GM12892 (cell line): ENCODE data around the gene TRIM17.
A peak's percentile ranks its signal among the peaks of the same experiment; 100 is the strongest.
"Not testable (repeated sequence)": the region's sequence is repeated elsewhere in the genome, so short reads cannot be mapped to it uniquely, and the experiment has no call there.

ENCODE experiments used
- DNase-seq: peaks from one replicate; pipeline ENCODE4 v3.0.0; 2011; ENCODE audit not compliant: insufficient read length
- FAIRE-seq: peaks from 2 replicates; lab custom pipeline; 2011; peaks lifted over from hg19 to GRCh38; lab: Jason Lieb, UNC
- POLR2A ChIP-seq: IDR thresholded peaks from 2 replicates; pipeline ENCODE4 v1.6.1; 2011; ENCODE audit warnings: low read depth, low read length, control low read depth
- POLR2AphosphoS5 ChIP-seq: IDR thresholded peaks from 2 replicates; pipeline ENCODE4 v1.6.1; 2011; ENCODE audit warnings: low read depth, low read length, control low read depth
- TAF1 ChIP-seq: IDR thresholded peaks from 2 replicates; pipeline ENCODE4 v1.6.1; 2011; ENCODE audit warnings: low read depth, mild to moderate bottlenecking, control low read depth, low read length, borderline replicate concordance

The TRIM17 gene

DNA sequence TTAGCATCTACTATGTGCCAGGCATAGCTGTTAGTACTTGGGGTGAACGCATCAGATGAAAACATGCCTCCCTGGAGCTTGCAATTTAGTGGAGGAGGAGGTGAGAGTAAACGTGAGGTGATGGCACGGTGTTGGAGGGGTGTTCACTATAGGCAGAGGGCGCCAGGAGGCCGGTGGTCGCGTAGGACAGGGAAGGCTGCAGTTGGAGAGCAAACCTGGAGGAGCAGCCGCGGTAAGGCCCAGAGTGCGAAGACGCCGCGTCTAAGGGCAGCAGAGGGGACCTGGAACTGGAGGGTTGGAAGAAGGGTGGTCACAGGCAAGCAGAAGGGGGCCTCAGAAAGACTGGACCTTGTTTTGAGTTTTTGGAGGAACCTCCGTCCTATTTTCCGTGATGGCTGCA, 30.2 kb upstream of the TRIM17 start:
- DNase-seq, result no peak
- no peak for FAIRE-seq
- TF ChIP-seq POLR2AphosphoS5 (no peak), POLR2A (no peak), TAF1 (no peak)

DNA sequence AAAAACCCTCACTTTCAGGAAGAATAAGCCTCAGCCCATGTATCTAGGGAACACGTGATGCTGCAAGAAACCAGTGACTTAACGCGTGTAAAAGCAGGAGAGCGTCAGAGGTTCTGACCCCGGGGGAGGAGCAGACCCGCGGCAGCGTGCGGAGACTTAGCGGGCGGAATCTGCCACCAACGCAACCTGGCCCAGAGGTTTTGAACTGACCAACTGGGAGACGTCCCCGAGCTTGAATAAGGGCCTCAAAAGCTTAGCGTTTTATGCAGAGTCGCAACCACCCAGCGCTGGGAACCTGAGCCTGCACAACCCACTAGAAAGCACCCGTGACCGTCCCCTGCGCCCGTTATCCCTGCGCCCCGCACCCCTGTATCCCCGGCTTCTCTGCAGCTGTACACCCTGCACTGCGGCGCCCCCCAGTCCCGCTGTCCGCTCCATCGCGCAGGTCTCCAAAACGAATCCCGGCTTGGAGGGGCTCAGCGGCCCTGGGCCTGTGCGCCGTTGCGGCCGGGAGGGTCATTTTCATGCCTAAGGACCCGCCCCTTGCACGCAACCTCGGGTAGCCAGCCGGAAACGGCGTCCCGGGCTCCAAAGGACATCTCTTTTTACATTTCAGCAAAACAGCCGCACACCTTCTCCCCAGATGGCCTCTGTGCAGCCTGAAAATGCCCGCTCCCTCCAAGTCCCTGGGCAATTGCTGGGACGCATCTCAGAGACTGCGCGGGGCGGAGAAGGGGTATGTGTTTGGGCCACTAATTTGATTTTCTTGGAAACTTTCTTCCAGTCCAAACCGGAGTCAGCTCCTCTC, 29.4 kb upstream of the TRIM17 start:
- DNase-seq (peak; percentile 58), FAIRE-seq (no peak)
- TF ChIP-seq POLR2AphosphoS5 (no peak), TAF1 (no peak), POLR2A (no peak)

DNA sequence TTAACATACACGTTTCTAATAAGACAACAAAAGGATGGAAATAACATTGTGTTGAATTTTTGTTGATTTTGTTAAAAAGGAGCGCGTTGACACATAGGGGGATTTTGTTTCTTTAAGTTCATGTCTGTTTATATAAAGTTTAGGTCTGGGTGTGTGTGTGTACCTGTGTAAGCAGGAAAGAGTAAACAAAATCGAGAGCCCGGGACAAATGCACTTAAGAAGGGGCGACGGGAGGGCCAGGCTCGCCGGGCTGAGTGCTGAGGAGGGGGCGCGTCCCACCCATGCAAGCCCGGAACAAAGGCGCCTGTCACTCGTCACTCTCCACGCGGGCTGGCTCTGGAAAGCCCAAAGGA, 28.8 kb upstream of the TRIM17 start:
- FAIRE-seq (no peak), DNase-seq (no peak)
- TF ChIP-seq TAF1, result no peak
- TF ChIP-seq POLR2AphosphoS5, result no peak
- TF ChIP-seq POLR2A, result no peak

DNA sequence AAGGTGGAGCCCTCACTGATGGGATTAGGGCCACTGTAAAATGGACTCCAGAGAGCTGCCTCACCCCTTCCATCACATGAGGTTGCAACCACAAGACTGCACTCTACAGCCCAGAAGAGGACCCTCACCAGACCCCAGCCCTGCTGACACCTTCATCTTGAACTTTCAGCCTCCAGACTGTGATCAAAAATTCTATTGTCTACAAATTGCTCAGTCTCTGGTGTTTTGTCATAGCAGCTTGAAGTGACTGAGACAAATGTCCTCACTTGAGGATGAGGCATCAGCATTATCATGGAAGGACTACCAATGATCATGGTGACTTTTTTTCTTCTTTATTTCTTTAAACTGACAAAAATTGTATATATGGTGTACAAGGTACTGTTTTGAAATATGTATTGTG, 26.7 kb upstream of the TRIM17 start:
- no peak for TF ChIP-seq POLR2AphosphoS5
- no peak for TF ChIP-seq POLR2A
- no peak for TF ChIP-seq TAF1
- DNase-seq (no peak), FAIRE-seq (no peak)

DNA sequence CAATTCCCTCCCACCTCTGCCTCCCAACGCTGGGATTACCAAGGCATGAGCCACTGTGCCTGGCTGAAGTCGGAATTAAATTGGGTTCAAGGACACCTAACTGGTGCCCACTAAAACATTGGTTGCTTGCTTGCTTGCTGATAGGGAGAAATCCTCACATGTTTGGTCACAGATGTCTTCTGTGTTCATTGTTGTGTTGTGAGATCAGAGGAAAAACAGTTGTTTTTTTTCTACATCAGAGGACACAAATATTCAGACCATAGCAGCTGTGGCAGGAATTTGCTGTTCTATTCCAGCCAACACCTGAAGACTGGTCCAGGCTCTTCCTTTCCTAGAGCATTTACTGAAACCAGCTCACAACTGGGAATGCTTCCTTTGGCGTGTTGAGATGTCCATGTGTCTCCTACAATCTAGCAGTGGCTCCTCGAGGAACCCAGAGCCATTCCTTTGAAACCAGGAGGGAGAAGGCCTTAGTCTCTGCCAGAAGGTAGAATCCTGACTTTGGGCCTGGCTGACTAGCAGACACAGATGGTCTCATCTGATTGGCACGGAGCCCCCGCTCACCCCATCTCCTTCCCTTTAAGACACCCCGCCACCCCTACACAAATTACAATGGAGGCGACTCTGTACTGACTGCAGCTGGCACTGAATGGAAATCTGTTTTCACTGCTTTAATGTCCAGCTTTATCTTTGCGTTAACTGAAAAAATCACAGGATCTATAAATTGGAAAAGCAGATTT, 24.3 kb upstream of the TRIM17 start:
- TF ChIP-seq TAF1 (no peak), POLR2AphosphoS5 (no peak), POLR2A (no peak)
- DNase-seq, result no peak
- no peak for FAIRE-seq

DNA sequence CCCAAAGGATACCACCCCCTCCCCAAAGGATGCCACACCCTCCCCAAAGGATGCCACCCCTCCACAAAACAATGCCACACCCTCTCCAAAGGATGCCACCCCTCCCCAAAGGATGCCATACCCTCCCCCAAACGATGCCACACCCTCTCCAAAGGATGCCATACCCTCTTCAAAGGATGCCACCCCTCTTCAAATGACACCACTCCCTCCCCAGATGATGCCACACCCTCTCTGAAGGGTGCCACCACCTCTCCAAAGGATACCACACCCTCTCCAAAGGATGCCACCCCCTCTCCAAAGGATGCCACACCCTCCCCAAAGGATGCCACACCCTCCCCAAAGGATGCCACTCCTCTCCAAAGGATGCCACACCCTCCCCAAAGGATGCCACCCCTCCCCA, 21.6 kb upstream of the TRIM17 start:
- no peak for TF ChIP-seq POLR2A
- no peak for TF ChIP-seq POLR2AphosphoS5
- no peak for TF ChIP-seq TAF1
- DNase-seq, result no peak
- no peak for FAIRE-seq

DNA sequence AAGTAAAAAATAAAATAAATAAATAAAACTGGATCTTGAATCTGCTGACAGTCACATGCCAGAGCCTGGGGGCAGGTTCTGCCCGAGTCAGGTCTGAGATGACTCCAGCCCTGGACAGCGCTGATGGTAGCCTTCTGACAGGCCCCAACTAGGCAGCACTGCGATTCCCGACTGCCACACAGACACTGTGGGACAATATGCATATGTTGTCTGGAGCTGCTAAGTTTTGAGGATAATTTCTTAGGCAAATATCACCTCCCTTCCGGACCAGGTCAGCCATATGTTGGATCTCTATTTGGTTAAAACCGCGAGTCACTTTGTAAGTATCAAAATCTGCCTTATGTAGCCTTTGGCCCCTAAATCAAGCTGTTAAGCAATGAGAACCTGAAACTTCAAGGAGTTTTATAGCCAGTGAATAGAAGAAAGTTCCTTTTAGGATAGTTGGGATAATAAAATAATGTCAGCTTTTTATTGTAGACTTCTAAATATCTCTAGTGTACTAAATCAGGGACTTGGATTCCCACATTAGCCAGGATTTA, 20.8 kb upstream of the TRIM17 start:
- FAIRE-seq (no peak), DNase-seq (no peak)
- no peak for TF ChIP-seq POLR2AphosphoS5
- no peak for TF ChIP-seq POLR2A

DNA sequence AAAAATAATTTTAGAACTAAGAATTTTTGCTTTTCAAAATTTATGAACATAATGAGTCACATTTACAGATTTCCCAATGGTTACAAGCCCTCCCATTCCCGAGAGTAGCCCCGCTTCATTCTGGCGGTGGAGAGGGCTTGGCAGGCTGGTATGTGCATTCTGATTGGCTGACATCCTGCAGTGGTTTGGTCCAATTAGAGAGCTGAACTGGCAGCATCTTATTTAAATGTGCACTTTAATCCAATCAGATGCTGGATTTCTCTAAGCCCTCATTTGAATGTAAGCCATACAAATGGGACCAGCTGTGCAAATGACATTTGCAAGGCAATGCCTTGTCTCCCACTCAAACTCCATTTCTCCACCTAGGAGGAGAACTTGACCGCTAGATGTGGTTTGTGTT, 18.0 kb upstream of the TRIM17 start:
- no peak for TF ChIP-seq TAF1
- no peak for TF ChIP-seq POLR2AphosphoS5
- no peak for TF ChIP-seq POLR2A
- no peak for DNase-seq
- FAIRE-seq, result no peak

DNA sequence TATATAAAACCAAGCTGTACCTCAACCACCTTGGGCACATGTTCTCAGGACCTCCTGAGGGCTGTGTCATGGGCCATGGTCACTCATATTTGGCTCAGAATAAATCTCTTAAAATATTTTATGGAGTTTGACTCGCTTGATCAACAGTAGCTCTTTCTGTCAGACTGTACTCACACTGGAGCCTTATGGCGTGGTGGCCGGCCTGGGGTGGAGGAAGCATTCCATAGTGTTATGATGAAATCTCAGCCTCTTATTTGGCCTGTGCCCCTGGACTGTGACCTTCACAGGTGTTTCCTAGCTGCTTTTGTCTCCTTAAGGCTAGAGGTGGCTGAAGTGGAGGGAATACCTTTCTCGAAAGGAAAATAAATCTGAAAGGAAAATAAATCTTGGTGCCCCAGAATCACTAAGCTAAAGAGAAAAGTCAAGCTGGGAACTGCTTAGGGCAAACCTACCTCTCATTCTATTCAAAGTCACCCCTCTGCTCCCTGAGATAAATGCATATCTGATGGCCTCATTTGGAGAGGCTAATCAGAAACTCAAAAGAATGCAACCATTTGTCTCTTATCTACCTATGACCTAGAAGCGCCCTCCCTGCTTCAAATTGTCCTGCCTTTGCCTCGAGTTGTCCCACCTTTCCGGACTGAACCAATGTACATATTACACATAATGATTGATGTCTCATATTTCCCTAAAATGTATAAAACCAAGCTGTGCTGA, 16.8 kb upstream of the TRIM17 start:
- FAIRE-seq, DNase-seq: not testable (repeated sequence)

DNA sequence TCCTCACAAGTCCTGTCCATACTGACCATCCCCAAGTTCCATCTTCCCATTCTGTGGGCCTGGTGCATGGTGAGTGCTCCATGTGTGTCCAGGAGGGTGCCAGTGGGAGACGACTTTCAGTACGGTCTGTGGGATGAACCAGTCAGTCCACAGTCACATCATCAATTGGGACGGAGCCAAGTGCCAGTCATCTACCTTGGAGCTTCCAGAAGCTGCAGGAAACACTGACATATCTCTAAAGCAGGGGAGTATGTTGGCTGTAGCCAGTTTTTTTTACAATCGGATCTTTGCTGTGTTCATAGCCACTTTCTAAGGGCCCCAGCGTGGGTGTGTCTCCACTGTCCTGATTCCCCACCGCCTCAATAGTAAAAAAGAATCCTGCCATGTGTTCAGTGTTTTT, 13.6 kb upstream of the TRIM17 start:
- no peak for TF ChIP-seq TAF1
- FAIRE-seq (no peak), DNase-seq (no peak)

DNA sequence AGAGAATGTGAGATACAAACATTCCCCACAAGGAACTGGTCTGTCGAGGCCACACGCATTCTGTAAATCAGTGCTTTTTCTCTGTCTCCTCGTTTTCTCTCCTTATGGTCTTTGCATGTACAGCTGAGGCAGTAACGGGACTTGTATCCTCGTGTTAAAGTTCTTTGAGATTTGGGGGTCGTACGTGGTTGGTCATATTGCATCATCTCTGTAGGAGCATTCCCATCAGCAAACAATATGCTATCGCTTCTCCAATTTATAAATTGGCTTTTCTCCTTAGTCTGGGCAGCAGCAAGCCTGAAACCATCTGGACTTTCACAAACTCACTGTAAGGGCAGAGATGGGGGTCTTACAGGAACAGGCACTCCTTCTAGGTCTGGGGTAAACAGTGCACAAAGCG, 13.0 kb upstream of the TRIM17 start:
- FAIRE-seq (no peak), DNase-seq (no peak)
- TF ChIP-seq POLR2A (no peak), TAF1 (no peak), POLR2AphosphoS5 (no peak)

DNA sequence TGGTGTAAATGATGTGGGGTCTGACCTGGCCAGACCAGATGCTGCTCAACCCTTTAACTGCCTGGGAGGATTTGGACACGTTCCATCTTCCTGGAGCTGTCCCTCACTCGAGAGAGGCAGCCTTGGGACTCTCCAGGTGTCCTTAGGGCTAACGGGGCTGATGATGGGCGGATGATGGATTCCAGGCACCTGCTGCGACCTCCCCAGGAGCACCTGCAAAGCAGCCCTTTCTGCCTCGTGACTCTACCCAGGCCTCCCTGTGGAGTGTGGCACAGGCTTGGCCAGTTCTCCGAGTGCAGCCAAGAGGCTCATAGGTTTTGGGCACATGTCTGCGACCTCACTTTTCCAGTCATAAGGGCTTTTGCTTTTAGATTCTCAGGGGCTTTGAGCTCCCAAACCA, 12.3 kb upstream of the TRIM17 start:
- FAIRE-seq (no peak), DNase-seq (no peak)
- TF ChIP-seq POLR2A (no peak), POLR2AphosphoS5 (no peak), TAF1 (no peak)
